Measurements from ENCODE around the gene RNF213. TPM values are rescaled to one million over a fixed set of nuclear protein-coding genes. Genes with fewer than 3 reads are reported as not detected.

The RNF213 gene
- total and polyA plus RNA-seq, 8 donors, result 21.9 to 94.7 (median 37.8) TPM

DNA sequence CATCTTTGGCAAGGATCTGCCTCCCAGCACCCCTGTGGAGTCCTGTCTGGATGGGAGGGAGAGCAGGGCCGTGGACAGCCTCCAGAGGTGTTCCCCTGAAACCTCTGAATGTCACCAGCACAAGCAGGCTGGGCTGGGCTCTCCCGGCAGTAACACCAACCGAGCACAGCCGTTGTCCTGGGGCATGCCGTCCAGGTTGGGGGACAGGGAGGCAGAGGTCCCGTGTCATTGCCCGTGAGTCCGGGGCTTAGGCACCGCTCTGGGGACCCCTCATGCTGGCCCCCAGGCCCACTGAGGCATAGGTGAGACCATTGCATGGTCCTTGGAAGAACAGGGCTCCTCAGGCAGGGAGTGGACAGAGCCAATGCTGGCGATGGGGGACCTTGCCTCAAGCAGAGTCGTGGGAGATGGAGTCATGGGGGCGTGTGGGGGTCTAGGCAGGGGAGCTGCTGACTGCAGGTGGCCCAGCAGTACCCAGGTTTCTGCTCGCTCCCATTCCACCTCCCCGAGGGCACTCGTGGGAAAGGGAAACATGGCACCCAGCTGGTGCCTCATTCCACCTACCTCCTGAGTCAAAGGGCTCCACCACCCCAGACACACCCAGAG lies 171.8 kb downstream of the RNF213 start:
- intact Hi-C loops (cut with DNase I), result no loop called here
- H3K36me3 ChIP-seq, result no peaks in the 10 kb centered on the region
- H3K4me1 ChIP-seq, result no peaks in the 10 kb centered on the region
- DNase-seq (peak in 1 of 6 donors; percentile 48), FAIRE-seq (no peak), ATAC-seq (peak in 2 of 4 donors; percentile 44 to 47)
- H3K27ac ChIP-seq, result no peak overlapping the region
- WGBS, 2 donors, result 75% methylated on average over 15 of the region's 15 CpGs
- no peak overlapping the region for H3K4me3 ChIP-seq
- TF ChIP-seq, protein P1, sequence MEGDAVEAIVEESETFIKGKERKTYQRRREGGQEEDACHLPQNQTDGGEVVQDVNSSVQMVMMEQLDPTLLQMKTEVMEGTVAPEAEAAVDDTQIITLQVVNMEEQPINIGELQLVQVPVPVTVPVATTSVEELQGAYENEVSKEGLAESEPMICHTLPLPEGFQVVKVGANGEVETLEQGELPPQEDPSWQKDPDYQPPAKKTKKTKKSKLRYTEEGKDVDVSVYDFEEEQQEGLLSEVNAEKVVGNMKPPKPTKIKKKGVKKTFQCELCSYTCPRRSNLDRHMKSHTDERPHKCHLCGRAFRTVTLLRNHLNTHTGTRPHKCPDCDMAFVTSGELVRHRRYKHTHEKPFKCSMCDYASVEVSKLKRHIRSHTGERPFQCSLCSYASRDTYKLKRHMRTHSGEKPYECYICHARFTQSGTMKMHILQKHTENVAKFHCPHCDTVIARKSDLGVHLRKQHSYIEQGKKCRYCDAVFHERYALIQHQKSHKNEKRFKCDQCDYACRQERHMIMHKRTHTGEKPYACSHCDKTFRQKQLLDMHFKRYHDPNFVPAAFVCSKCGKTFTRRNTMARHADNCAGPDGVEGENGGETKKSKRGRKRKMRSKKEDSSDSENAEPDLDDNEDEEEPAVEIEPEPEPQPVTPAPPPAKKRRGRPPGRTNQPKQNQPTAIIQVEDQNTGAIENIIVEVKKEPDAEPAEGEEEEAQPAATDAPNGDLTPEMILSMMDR (IDR thresholded peaks at IDR 0.05), result no peak
- no peaks in the 10 kb centered on the region for H3K9me3 ChIP-seq
- H3K27me3 ChIP-seq, result no peaks in the 10 kb centered on the region

DNA sequence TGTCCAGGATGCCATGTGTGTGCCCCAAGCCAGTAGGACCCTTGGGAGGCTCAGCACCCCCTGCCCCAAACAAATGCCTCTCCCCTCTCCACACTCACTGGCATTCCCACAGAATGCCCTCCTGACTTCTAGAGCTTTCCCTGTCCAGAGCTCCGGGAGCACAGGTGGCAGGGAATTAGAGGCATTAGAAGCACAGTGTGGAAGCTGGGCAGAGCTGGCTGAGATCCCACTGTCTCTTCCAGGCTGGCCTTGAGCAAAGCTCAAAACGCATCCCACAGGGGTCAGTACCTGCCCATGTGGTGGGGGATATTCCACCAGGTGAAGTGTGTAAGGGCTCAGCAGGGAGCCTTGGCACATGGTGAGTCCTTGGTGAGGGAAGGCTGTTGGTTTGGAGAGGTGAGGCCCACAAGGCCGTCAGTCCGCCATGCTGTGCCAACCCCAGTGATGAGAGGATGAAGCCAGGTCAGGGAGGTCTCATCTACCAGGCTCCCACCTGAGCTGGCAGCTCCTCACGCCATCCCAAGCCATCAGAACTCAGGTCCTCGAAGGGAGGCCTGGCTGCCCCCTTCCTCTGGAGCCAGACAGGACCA lies 172.4 kb downstream of the RNF213 start:
- 77 to 85% methylated on average over 6 of the region's 6 CpGs for WGBS, 2 donors
- Histone ChIP-seq H3K9me3 (no peaks in the 10 kb centered on the region), H3K27me3 (no peaks in the 10 kb centered on the region), H3K4me3 (no peak overlapping the region), H3K27ac (no peak overlapping the region), H3K4me1 (no peaks in the 10 kb centered on the region), H3K36me3 (no peaks in the 10 kb centered on the region)
- DNase-seq (no peak), ATAC-seq (no peak), FAIRE-seq (no peak)
- intact Hi-C loops (cut with DNase I), result no loop called here
- TF ChIP-seq, protein P1 (IDR thresholded peaks at IDR 0.05), result no peak

GRCh38 chr17:80433916-80434666 lies 173.4 kb downstream of the RNF213 start:
- WGBS, 2 donors, result 78 to 81% methylated on average over 12 of the region's 12 CpGs
- FAIRE-seq, result no peak
- no peak for DNase-seq
- Histone ChIP-seq H3K27me3 (no peaks in the 10 kb centered on the region), H3K27ac (no peak overlapping the region), H3K9me3 (no peaks in the 10 kb centered on the region), H3K36me3 (no peaks in the 10 kb centered on the region), H3K4me3 (no peak overlapping the region), H3K4me1 (no peaks in the 10 kb centered on the region)
- no peak for ATAC-seq
- TF ChIP-seq, protein P1 (IDR thresholded peaks at IDR 0.05), result no peak
- intact Hi-C loops (cut with DNase I), result no loop called here

GRCh38 chr17:80437532-80437931 lies 176.9 kb downstream of the RNF213 start:
- no peak overlapping the region for H3K27ac ChIP-seq
- ATAC-seq, result no peak
- no peaks in the 10 kb centered on the region for H3K27me3 ChIP-seq

More at GRCh38 chr17:80437532-80437931, 176.9 kb downstream of the RNF213 start:
- WGBS, 2 donors, result 76 to 82% methylated on average over 10 of the region's 10 CpGs
- H3K36me3 ChIP-seq, result no peaks in the 10 kb centered on the region
- H3K9me3 ChIP-seq, result no peaks in the 10 kb centered on the region
- H3K4me3 ChIP-seq, result no peak overlapping the region
- DNase-seq (no peak), FAIRE-seq (no peak)
- intact Hi-C loops (cut with DNase I), result no loop called here
- TF ChIP-seq, protein P1 (IDR thresholded peaks at IDR 0.05), result no peak
- H3K4me1 ChIP-seq, result no peaks in the 10 kb centered on the region
